ENCODE results near the gene SEC14L6.

SEC14L6 gene

DNA sequence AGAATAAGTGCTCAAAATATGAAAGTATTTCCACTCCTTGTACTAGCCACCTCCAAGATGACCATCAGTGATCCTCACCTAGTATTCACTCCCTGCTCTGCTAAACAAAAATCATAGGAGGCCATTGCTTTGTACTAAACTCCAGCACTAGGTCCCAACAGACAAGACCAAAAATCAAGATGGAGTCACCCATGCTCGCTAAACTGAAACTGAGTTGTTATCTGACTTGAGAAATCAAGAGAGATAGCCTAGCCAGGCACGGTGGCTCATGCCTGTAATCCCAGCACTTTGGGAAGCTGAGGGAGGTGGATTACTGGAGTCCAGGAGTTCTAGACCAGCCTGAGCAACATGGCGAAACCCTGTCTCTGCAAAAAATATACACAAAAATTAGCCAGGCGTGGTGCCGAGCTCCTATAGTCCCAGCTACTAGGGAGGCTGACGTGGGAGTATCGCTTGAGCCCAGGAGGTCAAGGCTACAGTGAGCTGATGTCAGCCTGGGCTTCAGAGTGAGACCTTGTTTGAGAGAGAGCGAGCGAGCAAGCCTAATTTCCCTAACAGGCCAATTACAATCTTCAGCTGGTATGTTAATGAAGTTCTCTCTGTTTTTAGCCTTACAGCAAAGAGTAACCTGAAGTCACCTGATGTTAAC, 9.3 kb downstream of the SEC14L6 start:
- DNase-seq (ENCODE audit: low spot score) (no peak), FAIRE-seq (no peak)

DNA sequence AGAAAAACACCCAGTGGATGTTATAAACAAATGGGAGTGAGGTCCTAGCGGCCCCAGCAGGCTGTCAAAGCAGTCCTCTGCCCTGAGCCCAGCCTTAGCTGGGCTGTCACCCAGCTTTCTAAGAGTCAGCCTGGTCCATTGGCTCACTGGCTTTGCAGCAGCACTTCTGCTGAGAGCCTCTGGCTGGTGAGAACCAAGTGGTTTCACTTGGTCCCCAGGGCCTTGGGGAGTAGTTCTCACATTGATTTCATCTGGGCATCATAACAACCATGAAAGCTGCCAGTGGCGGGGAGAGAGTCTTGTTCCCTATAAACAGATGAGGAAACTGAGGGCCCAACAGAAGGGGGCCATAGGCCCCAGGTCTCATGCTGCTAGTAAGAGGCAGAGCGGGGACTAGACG, 11.4 kb downstream of the SEC14L6 start:
- no peak for FAIRE-seq
- no peak for DNase-seq (ENCODE audit: low spot score)

DNA sequence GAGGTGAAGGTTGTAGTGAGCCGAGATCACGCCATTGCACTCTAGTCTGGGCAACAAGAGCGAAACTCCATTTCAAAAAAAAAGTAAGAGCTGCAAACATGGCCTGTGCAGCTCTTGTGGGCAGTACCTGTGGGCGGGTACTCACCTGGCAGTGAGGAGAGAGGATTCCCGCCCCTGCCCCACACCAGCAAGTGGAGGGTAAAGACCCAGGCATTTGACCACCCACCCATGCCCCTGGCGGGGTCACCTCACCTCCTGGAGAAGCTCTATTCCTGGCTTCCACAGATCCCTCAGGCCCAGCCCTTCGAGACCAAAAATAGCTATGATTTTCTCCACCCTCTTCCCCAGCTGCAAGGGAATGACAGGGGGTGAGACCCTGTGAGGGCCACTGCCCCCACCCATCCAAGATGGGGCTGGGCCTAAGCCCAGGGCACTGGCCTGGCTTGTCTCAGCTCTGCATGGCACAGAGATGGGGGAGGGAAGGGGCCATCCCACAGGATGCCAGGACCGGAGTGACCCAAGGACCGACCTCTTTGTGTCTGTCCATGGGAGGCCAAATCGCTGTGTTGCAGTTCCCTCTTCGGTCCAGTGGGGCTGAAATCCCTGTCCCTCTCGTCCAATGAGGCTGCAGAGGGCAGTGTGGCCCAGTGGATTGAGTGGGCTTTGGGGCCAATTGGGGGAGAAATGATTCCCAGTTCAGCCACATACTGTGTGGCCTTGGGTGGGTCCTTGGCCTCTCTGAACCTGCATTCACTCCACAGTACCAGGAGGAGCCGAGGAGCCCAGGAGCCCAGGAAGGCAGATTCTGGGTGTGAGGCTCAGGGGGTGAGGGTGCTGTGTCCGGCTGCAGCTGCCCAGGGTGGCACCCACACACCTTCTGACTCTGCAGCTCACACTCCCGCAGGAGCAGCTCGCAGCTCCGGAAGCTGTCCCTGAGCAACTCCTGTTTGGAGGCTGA, 14.6 kb downstream of the SEC14L6 start:
- DNase-seq (ENCODE audit: low spot score) = no peak
- FAIRE-seq = no peak

DNA sequence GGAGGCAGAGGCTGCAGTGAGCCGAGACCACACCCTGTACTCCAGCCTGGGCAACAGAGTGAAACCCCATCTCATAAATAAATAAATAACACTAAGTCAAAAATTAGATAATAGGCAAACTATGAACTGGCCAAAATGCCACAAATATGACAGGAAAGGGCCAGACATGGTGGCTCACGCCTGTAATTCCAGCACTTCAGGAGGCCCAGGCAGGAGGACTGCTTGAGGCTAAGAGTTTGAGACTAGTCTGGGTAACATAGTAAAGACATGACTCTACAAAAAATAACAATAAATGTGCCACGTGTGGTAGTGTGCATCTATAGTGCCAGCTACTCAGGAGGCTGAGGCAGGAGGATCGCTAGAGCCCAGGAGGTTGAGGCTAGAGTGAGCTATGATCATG, 19.9 kb downstream of the SEC14L6 start:
- no peak for DNase-seq (ENCODE audit: low spot score)
- no peak for FAIRE-seq

DNA sequence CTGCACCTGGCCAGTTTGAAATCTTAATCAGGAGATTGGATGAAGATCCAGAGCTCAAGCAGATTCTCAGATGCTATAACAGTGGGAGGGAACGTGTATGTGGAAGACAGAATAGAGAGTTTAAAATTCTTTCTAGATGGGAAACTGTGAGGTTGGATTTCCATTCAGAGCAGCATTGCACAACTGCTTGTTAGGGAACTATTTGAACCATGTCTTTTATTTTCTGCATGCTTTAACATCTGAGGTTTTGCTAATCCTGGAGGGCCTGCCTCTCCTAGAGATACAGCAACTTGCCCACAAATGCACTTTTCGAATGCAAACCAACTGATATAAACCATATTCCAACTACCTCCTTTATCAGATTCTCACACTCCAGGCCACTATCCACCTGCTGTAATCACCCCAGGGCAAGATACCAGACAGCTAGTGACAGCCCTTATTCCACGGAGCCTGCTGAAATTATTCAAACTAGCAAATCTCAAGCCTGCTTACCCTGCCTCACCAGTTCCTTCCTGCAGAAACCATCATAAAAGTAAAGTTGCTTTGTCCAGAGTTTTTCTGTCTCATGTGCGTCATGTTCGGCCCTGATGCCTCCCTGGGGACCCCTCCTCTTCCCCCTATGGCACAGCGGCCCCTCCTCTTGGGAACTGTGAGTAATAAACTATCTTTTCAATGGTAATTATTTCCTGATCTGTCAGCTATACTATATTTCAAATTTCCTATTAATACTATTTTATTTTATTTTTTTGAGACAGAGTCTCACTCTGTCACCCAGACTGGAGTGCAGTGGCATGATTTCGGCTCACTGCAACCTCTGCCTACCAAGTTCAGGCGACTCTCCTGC, 22.7 kb downstream of the SEC14L6 start:
- DNase-seq (ENCODE audit: low spot score) (no peak), FAIRE-seq (no peak)

DNA sequence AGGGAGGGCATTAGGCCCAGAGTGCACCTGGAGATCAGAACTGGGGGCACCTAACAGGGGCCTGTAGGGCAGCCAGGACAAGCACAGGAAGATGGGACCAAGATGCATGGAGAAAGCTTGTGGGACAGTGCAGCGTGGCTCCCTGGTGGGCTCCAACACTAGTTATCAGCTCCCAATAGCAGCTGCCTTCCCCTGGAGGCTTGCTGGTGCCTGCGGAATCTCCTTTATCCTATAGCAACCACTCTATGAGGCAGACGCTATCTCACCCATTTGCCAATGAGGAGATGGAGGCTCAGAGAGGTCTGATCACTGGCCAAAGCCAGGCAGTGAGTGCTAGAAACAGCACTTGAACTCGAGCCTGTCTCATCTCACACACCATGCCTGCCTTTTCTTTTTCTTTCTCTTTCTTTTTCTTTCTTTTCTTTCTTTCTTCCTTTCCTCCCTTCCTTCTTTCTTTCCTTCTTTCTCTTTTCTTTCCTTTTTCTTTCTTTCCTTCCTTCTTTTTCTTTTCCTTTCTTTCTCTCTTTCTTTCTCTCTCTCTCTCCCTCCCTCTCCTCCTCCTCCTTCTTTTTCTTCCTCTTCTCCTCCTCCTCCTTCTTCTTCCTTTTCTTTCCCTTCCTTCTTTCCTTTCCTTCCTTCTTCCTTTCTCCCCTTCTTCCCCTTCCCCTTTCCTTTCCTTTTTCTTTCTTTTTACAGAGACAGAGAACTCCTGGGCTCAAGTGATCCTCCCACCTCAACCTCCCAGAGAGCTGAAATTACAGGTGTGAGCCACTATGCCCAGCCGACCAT, 25.0 kb downstream of the SEC14L6 start:
- DNase-seq (ENCODE audit: low spot score) (no peak), FAIRE-seq (no peak)

DNA sequence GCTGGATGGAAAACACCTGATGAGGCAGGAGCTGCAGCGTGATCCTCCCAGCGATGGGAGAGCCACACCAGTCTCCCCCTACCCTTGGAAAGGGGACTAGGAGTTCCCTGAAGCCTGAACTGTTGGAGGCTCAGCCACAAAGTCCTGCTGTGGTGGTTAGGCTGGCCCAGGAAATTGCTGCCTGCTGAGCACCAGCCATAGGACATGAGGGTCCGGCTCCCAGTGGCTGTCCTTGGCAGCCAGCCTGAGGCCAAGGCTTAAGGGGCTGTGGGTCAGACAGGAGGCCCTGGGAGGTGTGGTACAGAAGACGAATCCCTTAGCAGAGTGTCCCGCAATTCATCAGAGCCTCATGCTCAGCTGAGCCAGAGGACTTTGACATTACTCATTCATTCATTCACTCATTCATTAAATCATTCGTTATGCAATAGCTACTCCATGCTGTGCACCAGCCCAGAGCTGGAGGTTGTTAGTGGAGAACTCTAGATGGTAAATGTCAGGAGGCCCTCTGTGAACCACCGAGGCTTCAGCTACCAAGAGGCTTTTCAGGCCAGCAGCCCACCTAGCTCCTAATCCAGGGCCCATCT, 26.6 kb downstream of the SEC14L6 start:
- no peak for DNase-seq (ENCODE audit: low spot score)
- no peak for FAIRE-seq

DNA sequence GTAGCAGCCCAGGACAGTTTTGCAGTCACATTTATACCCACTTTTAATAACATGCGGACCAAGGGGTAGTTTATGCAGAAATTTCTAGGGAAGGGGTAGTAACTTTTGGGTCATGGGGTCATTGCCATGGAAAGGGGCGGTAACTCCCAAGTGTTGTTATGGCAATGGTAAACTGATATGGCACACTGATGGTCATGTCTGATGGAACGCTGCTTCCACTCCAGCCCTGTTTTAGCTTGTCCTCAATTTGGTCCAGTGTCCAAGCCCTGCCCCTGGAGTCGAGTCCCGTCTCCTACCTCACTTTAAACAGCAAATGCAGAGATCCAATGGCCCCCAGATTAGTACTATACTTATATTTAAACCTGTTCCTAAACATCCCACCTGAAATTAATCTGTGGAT, 29.8 kb downstream of the SEC14L6 start:
- no peak for FAIRE-seq
- no peak for DNase-seq (ENCODE audit: low spot score)

DNA sequence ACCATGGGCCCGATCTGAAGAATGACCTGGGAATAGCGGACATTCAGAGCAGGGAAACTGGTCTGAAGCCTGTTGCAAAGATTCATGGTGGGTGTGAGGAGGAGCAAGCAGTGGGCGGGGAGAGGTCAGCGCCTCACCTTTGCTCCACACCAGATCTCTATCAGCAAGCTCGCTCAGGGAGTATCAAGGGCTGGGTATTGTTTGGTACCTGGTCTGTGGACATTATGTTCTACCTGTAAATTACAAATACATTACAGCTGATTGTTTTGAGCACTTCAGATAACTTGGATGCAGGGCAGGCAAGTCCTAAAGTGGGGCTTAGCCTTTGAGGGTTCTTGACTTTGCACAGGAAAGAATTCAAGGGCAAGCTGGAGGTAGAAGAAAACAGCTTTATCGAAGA, 30.3 kb downstream of the SEC14L6 start:
- no peak for FAIRE-seq
- no peak for DNase-seq (ENCODE audit: low spot score)

DNA sequence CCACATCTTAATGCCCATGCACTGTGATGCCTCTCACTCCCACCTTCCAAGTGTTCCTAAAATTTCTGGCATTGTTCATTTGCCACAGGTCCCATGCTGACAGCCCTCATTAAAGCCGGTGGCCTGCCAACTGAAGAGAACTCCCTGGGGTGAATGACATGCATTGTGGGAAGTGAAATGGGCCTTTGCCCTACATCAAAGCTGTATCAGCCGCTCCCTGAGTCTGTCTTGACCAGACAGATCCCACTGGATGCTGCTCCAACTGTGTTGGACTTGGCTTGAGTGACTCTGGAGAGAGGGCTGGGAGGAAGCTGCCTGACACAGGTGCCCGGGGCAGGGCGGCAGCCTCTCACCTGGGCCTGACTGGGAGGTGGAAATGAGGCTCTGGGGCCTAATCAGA, 32.3 kb downstream of the SEC14L6 start:
- FAIRE-seq = no peak
- DNase-seq (ENCODE audit: low spot score) = no peak

DNA sequence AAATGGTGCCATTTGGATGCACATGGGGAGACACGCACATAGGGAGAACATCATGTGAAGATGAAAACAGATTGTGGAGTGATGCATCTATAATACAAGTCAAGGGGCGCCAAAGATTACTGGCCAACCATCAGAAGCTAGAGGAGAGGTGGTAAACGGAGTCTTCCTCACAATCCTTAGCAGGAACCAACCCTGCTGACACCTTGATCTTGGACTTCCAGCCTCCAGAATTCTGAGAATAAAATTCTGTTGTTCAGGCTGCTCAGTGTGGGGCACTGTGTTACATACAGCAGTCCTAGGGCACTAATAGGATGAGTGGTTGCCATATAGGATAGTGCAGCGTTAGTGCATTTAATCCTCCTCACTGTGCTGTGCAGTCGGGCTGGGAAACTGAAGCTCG, 33.1 kb downstream of the SEC14L6 start:
- no peak for FAIRE-seq
- DNase-seq (ENCODE audit: low spot score) = no peak

DNA sequence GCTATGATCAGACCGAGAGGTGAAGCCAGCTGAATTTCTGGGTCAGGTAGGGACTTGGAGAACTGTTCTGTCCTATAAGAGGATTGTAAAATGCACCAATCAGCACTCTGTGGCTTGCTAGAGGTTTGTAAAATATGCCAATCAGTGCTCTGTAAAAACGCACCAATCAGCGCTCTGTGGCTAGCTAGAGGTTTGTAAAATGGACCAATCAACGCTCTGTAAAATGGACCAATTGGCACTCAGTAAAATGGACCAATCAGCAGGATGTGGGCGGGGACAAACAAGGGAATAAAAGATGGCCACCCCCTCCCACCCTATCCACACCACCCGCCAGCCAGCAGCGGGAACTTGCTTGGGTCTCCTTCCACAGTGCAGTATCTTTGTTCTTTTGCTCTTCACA, 34.6 kb downstream of the SEC14L6 start:
- FAIRE-seq = no peak
- no peak for DNase-seq (ENCODE audit: low spot score)

DNA sequence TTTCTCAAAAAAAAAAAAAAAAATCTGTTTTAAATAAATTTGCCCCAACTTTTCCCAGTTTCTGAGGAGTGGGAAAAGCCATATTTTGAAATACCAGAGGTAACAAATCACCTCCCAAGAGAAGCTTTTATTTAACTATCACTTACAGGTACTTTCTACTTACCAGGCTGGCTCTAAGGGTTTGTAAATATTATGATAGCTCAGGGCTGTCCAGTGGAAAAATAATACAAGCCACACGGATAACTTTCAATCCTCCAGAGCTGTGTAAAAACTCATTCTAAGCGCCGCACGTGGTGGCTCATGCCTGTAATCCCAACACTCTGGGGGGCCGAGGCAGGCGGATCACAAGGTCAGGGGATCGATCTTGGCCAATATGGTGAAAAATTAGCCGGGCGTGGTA, 35.4 kb downstream of the SEC14L6 start:
- FAIRE-seq = no peak
- no peak for DNase-seq (ENCODE audit: low spot score)

DNA sequence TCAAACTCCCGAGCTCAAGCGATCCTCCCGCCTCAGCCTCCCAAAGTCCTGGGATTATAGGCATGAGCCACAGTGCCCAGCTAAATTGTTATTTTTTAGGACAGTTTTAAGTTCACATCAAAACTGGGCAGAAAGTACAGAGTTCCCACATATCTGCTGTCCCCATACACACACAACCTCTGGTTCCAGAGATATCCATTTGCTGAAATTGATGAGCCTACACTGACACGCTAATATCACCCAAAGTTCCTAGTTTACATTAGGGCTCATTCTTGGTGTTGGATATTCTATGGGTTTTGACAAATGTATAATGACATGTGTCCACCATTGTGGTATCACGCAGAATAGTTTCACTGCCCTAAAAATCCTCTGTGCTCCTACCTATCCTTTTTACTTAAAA, 38.3 kb downstream of the SEC14L6 start:
- FAIRE-seq = no peak
- DNase-seq (ENCODE audit: low spot score) = no peak

DNA sequence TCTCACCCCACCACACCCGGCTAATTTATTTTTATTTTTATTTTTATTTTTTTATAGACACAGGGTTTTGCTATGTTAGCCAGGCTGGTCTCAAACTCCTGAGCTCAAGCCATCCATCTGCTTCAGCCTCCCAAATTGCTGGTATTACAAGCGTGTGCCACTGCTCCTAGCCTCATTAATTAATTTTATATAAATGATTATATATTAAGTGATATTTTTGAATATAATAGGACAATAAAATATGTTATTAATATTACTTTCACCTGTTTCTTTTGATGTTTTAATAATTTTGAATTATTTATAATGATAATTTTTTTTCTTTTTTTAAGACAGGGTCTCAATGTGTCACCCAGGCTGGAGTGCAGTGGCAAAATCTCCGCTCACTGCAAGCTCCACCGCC, 38.9 kb downstream of the SEC14L6 start:
- FAIRE-seq (no peak), DNase-seq (ENCODE audit: low spot score) (no peak)

DNA sequence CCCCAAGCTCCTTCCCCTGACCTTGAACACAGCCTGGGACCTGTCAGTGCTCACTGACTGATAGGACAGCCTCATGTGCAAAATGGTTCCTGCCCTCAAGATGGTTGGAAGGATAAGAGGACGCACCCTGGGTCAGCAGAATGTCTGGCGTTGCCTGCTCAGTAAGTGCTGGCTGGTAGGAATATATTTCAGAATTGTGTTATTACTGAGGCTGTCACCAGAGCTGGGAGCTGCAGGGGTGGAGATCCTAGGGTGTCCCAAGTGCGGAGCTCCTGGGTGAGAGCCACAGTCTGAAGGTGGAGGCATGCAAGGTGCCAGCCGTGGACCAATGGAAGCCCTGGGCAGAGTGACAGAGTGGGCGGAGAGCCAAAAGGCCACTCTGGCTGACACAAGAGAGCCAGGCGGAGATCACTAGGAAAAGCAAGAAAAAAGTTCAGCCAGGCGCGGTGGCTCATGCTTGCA, 40.0 kb downstream of the SEC14L6 start:
- DNase-seq (ENCODE audit: low spot score) = no peak
- FAIRE-seq = no peak

DNA sequence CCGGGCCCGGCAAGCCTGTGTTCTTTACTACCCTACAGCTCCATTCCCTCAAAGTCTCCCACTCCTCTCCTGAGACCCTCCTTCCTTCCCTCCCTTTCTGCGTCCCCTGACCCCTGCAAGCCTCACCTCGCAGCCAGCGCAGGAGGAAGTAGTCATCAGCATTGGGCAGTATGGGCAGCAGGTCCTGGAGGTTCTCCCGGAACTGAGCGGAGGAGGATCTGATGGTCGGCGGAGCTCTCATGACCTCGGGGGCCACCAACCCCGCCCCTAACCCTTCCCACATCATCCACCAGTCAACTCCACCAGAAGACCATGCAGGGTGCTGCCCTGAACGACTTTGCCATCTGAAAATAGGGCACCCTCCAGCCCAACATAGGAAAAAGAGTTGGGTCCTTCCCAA, 43.0 kb downstream of the SEC14L6 start:
- no peak for DNase-seq (ENCODE audit: low spot score)
- FAIRE-seq = no peak

DNA sequence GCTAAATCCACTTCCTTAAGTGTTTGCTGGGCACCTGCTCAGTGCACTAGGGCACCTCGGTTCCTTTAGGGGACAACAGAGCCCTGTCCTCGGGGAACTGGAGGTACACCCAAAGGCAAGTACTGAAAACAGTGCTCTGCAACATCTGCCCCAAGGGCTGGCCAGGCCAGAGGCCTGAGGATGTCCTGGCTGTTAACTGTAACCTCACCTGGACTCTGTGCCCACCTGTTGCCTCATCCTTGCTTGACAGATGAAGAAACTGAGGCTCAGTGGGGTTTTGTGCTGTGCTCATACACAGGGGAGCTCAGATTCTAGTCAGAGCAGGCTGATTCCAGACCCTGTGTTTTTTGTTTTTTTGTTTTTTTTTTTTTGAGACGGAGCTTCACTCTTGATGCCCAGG, 43.6 kb downstream of the SEC14L6 start:
- FAIRE-seq (no peak), DNase-seq (ENCODE audit: low spot score) (no peak)

DNA sequence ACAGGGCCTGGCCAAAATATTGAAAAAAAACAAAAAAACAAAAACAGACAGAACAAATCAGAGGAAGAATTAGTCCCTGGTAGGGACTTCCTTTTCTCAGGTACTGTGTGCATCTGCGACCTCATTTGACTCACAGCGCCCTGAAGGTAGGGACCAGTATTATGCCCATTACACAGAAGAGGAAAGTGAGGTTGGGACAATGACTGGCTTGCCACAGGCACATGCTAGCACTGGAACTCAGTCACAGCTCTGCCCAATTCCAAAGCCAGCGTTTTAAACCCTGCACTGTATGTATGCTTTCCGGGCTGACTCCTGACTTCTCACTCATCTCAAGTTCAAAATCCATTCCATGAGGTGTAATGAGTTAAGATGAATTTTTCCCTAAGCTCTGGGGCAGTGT, 44.4 kb downstream of the SEC14L6 start:
- DNase-seq (ENCODE audit: low spot score) = no peak
- FAIRE-seq = no peak

DNA sequence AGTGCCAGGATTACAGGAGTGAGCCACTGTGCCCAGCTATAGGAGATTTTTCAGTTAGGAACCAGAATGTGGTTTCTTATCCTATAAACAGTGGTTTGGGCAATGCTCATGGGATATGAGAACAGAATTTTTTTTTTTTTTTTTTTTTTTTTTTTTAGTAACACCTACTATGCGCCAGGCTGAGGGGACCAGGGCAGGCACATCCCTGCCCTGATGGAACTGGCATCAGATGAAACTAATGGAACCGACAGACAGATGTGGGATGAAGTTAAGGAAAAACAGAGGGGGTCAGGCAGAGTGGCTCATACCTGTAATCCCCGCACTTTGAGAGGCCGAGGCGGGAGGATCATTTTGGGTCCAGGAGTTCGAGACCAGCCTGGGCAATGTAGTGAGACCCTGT, 45.9 kb downstream of the SEC14L6 start:
- no peak for DNase-seq (ENCODE audit: low spot score)
- FAIRE-seq = no peak

Measured in urothelium cell line (cell line).